Neural progenitor cell (in vitro differentiated cells): Measurements from ENCODE around the gene IYD. TPM values are rescaled to one million over a fixed set of nuclear protein-coding genes. Genes with fewer than 3 reads are reported as not detected.

Source experiments
- DNase-seq: peaks from one replicate; pipeline ENCODE4 v3.0.0-alpha.2; 2016; ENCODE audit warnings: low spot score
- H2AFZ ChIP-seq: fragments of 200-600 bp; sonication (generic); replicated peaks from 2 replicates; pipeline ENCODE4 v1.6.1; 2016; ENCODE audit warnings: antibody characterized with exemption
- H3F3A ChIP-seq: fragments of 200-600 bp; sonication (generic); 2 replicates; pipeline ENCODE4 v1.6.1; 2016; ENCODE audit warnings: antibody characterized with exemption, low read depth
- H3K27ac ChIP-seq: fragments of 200-600 bp; sonication (generic); 2 replicates; pipeline ENCODE4 v1.5.1; 2016; ENCODE audit warnings: mild to moderate bottlenecking
- H3K27me3 ChIP-seq: fragments of 200-600 bp; sonication (generic); 2 replicates; pipeline ENCODE4 v1.6.1; 2016; ENCODE audit warnings: mild to moderate bottlenecking, moderate library complexity
- H3K36me3 ChIP-seq: fragments of 200-600 bp; sonication (generic); 2 replicates; pipeline ENCODE4 v1.5.1; 2016
- H3K4me1 ChIP-seq: fragments of 200-600 bp; sonication (generic); 2 replicates; pipeline ENCODE4 v1.6.1; 2016; ENCODE audit warnings: mixed run types
- H3K4me2 ChIP-seq: fragments of 200-600 bp; sonication (generic); 2 replicates; pipeline ENCODE4 v1.6.1; 2016
- H3K4me3 ChIP-seq: fragments of 200-600 bp; sonication (generic); 2 replicates; pipeline ENCODE4 v1.5.1; 2016
- H3K79me2 ChIP-seq: fragments of 200-600 bp; sonication (generic); 2 replicates; pipeline ENCODE4 v1.6.1; 2016; ENCODE audit warnings: low read depth
- H3K9ac ChIP-seq: fragments of 200-600 bp; sonication (generic); 2 replicates; pipeline ENCODE4 v1.6.1; 2016
- H3K9me3 ChIP-seq: fragments of 200-600 bp; sonication (generic); 2 replicates; pipeline ENCODE4 v1.5.1; 2016; ENCODE audit warnings: low read depth
- H4K20me1 ChIP-seq: fragments of 200-600 bp; sonication (generic); 2 replicates; pipeline ENCODE4 v1.6.1; 2016; ENCODE audit warnings: low read depth
- H3K27ac Mint-ChIP-seq: 3 replicates; pipeline ENCODE4 v1.8.0; 2021; ENCODE audit warnings: mixed read lengths
- H3K27me3 Mint-ChIP-seq: 2 replicates; pipeline ENCODE4 v1.8.0; 2022; ENCODE audit warnings: low read depth, mild to moderate bottlenecking, inconsistent platforms, moderate library complexity, mixed read lengths; ENCODE audit not compliant: insufficient read depth
- H3K36me3 Mint-ChIP-seq: 3 replicates; pipeline ENCODE4 v1.8.0; 2021; ENCODE audit warnings: mixed read lengths
- H3K4me1 Mint-ChIP-seq: 3 replicates; pipeline ENCODE4 v1.8.0; 2021; ENCODE audit warnings: mixed read lengths
- H3K4me3 Mint-ChIP-seq: 3 replicates; pipeline ENCODE4 v1.8.0; 2021; ENCODE audit warnings: mild to moderate bottlenecking, moderate library complexity, mixed read lengths
- H3K9me3 Mint-ChIP-seq: 3 replicates; pipeline ENCODE4 v1.8.0; 2020; ENCODE audit warnings: mixed read lengths
- CTCF ChIP-seq: fragments of 200-600 bp; sonication (generic); IDR thresholded peaks from 2 replicates; pipeline ENCODE4 v1.5.1; 2017; ENCODE audit warnings: antibody characterized with exemption, mild to moderate bottlenecking
- EZH2 ChIP-seq: fragments of 200-600 bp; sonication (generic); IDR thresholded peaks from 2 replicates; pipeline ENCODE4 v1.6.1; 2017; ENCODE audit warnings: antibody characterized with exemption, mild to moderate bottlenecking, moderate library complexity
- EZH2phosphoT487 ChIP-seq: fragments of 200-600 bp; sonication (generic); IDR thresholded peaks from 2 replicates; pipeline ENCODE4 v1.6.1; 2017; ENCODE audit warnings: antibody characterized with exemption
- total RNA-seq: library from RNA; depleted of rRNA; stranded (reverse); fragments of >200 nt; gene quantifications from 2 replicates; pipeline ENCODE4 v1.2.3, GENCODE V29; 2015; ENCODE audit warnings: low replicate concordance

Gene IYD
- total RNA-seq, 1 donor from 2014 or later = not detected

GRCh38 chr6:150334790-150335783, 33.7 kb upstream of the IYD start:
- peaks cover 7% of the 10 kb centered on the region for H3K27me3 Mint-ChIP-seq
- peaks cover 3% of the 10 kb centered on the region for H3K4me1 Mint-ChIP-seq
- H3K27me3 ChIP-seq = no peaks in the 10 kb centered on the region
- no peaks in the 10 kb centered on the region for H3K36me3 Mint-ChIP-seq
- H3K9me3 Mint-ChIP-seq = no peaks in the 10 kb centered on the region
- peak overlapping the region; percentile 72 for H3K27ac Mint-ChIP-seq
- DNase-seq = peak; percentile 59
- no peaks in the 10 kb centered on the region for H3K79me2 ChIP-seq
- no peaks in the 10 kb centered on the region for H3F3A ChIP-seq
- H3K27ac ChIP-seq = no peak overlapping the region
- H3K4me3 Mint-ChIP-seq = no peak overlapping the region
- H3K9me3 ChIP-seq = no peaks in the 10 kb centered on the region
- TF ChIP-seq CTCF (peak; percentile 92), EZH2phosphoT487 (no peak)
- no peaks in the 10 kb centered on the region for H3K4me1 ChIP-seq
- H3K9ac ChIP-seq = no peak overlapping the region
- H3K36me3 ChIP-seq = no peaks in the 10 kb centered on the region
- H3K4me3 ChIP-seq = no peak overlapping the region
- H3K4me2 ChIP-seq = no peak overlapping the region
- peak overlapping the region; percentile 38 for H2AFZ ChIP-seq
- H4K20me1 ChIP-seq = no peaks in the 10 kb centered on the region

- Mint-ChIP-seq H3K36me3 (no peaks in the 10 kb centered on the region), H3K27me3 (peaks cover 5% of the 10 kb centered on the region), H3K4me1 (peaks cover 3% of the 10 kb centered on the region), H3K4me3 (no peak overlapping the region), H3K27ac (no peak overlapping the region), H3K9me3 (no peaks in the 10 kb centered on the region)
- TF ChIP-seq EZH2 (no peak), CTCF (no peak), EZH2phosphoT487 (no peak)
- peak; percentile 45 for DNase-seq
- Histone ChIP-seq H3K79me2 (no peaks in the 10 kb centered on the region), H3K36me3 (no peaks in the 10 kb centered on the region), H3K9me3 (no peaks in the 10 kb centered on the region), H4K20me1 (no peaks in the 10 kb centered on the region), H2AFZ (no peak overlapping the region), H3K4me3 (no peak overlapping the region), H3K9ac (no peak overlapping the region), H3K4me1 (no peaks in the 10 kb centered on the region), H3K27ac (no peak overlapping the region), H3K27me3 (no peaks in the 10 kb centered on the region), H3K4me2 (no peak overlapping the region), H3F3A (no peaks in the 10 kb centered on the region)
Measured at GRCh38 chr6:150336299-150336698, 32.5 kb upstream of the IYD start.

GRCh38 chr6:150336708-150337107, 32.1 kb upstream of the IYD start:
- no peaks in the 10 kb centered on the region for H3K27me3 ChIP-seq
- no peaks in the 10 kb centered on the region for H4K20me1 ChIP-seq
- H3K9me3 ChIP-seq = no peaks in the 10 kb centered on the region
- Mint-ChIP-seq H3K27me3 (peaks cover 5% of the 10 kb centered on the region), H3K4me3 (no peak overlapping the region), H3K9me3 (no peaks in the 10 kb centered on the region), H3K4me1 (peaks cover 3% of the 10 kb centered on the region), H3K36me3 (no peaks in the 10 kb centered on the region), H3K27ac (no peak overlapping the region)
- no peak overlapping the region for H3K4me3 ChIP-seq
- H2AFZ ChIP-seq = no peak overlapping the region
- no peak for TF ChIP-seq EZH2phosphoT487
- TF ChIP-seq EZH2 = no peak
- TF ChIP-seq CTCF = no peak
- H3K79me2 ChIP-seq = no peaks in the 10 kb centered on the region
- no peak overlapping the region for H3K4me2 ChIP-seq
- H3K4me1 ChIP-seq = no peaks in the 10 kb centered on the region
- no peaks in the 10 kb centered on the region for H3F3A ChIP-seq
- H3K9ac ChIP-seq = no peak overlapping the region
- H3K36me3 ChIP-seq = no peaks in the 10 kb centered on the region
- H3K27ac ChIP-seq = no peak overlapping the region
- no peak for DNase-seq
